Mesenteric fat pad (tissue), 1 donor: ENCODE results near the gene SLAMF9. TPM values are rescaled to one million over a fixed set of nuclear protein-coding genes. Genes with fewer than 3 reads are reported as not detected.
"Not testable (repeated sequence)": the region's sequence is repeated elsewhere in the genome, so short reads cannot be mapped to it uniquely, and the experiment has no call there.

Experiments used
- DNase-seq: peaks from one replicate; pipeline ENCODE4 v3.0.0-alpha.2; 2020; ENCODE audit warnings: low spot score
- total RNA-seq: library from RNA; stranded (reverse); fragmentation: NEBNext Ultra II Directional; extraction: Animal tissue kit (Norgen Biotek cat#: 25700); gene quantifications from one replicate; pipeline ENCODE4 v1.2.1, GENCODE V29; 2021
- donor health status: DM: yes; HTN: yes; CAD: no.

The SLAMF9 gene
- total RNA-seq, 1 donor from 2014 or later: not detected

DNA sequence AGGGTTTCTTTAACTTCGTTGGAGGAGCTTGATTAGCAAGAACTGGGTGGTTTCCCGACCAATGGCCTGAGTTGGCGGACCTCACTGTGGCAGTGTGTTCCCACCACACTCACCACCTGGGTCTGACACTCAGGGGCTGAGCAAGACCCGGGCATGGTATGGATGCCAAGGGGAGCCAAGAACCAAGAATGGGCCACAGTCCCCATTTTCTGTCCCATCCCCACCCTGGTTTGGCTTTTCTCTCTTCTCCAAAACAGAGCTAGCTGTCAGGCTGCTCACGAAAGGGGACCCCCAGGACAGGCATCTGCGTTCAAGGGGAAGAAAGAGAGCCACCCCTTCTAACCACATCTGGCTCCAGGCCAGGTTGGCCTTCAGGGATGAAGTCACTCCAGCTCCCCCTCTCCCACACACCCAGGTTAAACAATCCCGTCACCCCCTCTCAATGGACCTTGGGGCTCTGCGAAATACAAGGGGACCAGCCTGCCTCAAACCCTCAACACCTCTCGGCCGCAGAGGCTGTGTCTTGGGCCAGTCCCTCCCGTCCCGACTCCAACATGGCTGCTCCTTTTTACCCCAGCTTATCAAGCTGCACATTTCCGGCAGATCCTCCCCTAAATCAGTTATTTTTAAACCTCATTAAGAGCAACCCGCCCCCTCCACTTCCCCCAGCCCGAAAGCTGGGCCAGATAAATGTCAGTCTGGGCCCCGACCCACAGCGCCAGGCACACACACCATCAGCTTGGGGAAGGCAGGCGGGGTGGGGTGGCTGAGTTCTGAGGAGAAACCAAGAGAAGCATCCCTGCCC is 32.1 kb downstream of the SLAMF9 start:
- DNase-seq: no peak

DNA sequence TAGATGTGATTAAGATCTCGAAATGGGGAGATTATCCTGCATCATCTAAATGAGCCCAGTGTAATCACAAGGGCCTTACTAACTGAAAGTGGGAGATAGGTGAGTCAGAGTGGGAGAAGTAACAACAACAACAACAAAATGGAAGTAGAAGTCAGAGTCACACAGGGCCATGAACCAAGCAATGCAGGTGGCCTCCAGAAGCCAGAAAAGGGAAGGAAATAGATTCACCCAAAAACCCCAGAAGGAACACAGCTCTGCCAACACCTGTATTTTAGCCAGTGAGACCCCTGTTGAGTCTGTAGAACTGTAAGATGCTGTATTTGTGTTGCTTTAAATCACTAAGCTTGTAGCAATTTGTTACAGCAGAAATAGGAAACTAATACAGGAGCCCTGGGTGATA is 32.8 kb downstream of the SLAMF9 start:
- DNase-seq: no peak

DNA sequence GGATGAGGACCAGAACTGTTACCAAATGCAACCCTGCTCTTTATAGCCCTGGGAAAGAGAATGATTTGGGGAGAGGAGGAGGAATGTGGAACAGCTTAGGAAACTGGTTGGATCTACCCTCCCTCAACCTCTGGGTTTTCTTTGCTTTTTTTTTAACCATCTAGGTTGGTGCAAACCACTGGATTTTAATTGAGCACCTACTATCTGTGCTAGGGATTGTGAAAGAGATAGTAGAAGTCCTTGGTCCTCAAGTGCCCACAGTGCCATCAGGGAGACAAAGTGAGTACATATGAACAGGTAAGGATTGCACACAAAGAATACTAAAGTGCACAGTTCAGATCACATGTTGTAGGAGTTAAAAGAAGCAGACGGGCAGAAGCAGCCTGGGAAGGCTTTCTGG is 33.4 kb downstream of the SLAMF9 start:
- DNase-seq: no peak

GRCh38 chr1:159920202-159920601 is 33.8 kb downstream of the SLAMF9 start:
- no peak for DNase-seq

- DNase-seq: no peak
Measured at GRCh38 chr1:159919236-159919865, 34.7 kb downstream of the SLAMF9 start.

DNA sequence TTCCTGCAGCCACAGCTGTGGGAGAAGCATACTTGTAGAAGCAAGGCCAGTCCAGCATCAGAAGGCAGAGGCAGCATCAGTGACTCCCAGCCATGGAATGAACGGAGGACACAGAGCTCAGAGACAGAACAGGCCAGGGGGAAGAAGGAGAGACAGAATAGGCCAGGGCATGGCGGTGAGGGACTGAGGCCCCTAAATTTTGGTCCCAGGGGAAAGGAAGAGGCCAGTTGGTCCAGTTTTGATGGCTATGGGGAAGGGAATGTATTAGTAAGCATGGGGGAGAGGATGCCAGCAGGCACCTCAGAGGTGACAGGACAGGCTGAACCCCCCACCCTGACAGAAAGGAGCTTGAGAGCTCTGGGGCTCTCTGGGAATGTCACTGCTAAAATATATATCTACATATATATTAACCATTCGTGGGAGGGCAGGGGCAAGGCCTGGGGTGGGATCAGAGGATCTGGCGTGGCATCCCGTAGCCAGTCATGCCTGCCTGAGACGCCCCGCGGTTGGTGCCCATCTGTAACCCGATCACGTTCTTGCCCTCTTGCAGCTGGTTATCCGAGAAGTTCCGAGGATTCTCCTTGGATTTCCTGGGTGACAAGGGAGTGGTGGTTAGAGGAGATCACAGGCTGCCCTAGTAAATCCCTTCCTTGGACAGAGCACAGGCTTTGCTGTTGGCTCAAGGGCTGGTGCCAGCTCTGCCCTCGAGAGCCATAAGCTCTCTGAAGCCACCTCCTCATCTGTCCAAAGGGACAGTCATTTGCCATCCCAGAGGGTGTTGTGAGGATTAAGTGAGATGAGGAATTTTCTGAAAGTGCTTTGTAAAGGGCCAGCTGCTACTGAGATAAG is 35.5 kb downstream of the SLAMF9 start:
- no peak for DNase-seq

DNA sequence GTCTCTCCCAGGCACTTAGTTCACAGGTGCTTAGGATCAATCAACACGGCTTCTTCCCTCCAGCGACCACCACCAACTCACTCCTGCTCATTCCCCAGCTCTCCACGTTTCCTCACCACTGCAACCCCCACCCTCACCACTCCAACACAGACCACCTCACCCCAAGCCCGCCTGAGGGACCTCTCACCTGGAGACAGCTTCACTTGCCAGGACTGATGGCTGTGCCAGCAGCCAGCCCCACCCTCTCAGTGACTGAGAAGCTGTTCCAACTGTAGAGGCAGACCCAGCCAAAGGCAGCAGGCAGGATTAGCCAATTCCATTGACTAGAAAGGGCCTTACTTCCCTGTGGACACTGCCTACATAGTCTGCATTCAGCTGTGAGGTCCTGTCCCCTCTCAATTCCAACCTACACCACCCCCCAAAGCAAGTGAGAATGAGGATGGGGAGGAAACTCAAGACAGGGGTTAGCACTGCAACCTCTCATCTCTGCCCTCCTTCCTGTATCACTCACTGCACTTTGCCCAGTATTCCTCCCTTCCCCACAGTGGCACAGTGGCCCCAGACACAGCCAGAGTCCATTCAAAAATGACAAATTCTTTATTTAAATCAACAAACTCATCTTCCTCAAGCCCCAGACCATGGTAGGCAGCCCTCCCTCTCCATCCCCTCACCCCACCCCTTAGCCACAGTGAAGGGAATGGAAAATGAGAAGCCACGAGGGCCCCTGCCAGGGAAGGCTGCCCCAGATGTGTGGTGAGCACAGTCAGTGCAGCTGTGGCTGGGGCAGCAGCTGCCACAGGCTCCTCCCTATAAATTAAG is 36.3 kb downstream of the SLAMF9 start:
- DNase-seq: no peak

DNA sequence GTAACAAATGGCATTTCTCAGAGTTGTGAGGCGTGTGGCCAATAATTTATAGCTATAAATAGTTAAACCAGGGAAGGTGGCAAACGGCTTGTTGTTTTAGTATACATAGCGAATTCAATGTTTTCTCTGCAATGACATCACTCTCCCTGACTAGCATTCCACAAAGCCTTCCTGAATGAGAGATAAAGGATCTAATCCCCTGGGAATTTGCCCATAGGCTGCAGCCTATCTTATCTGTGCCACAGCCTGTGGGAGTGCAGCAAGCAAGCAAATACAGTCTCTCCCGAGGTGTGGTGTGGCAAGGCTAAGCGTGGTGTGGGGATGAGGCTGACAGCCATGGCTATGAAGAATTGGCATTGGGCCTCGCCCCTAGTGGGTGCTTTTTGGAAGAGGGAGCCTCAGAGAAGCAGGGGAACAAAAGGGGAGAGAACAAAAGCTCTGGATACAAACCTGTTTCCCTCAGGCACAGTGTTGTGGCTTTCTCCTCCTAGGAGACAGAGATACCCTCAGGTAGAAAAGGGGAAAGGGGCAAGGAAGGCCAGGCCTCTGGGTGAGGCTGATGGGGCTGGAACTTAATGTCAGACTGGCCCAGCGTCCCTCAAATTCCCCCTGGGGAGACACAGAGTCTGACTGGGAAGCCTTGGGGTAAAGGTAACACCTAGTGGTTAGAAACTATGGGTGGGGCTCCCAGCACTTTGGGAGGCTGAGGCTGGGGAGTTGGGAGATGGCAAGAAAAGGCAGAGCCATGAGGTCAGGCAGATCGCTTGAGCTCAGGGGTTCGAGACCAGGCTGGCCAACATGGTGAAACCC is 37.6 kb downstream of the SLAMF9 start:
- no peak for DNase-seq

GRCh38 chr1:159915571-159916241 is 38.3 kb downstream of the SLAMF9 start:
- no peak for DNase-seq

DNA sequence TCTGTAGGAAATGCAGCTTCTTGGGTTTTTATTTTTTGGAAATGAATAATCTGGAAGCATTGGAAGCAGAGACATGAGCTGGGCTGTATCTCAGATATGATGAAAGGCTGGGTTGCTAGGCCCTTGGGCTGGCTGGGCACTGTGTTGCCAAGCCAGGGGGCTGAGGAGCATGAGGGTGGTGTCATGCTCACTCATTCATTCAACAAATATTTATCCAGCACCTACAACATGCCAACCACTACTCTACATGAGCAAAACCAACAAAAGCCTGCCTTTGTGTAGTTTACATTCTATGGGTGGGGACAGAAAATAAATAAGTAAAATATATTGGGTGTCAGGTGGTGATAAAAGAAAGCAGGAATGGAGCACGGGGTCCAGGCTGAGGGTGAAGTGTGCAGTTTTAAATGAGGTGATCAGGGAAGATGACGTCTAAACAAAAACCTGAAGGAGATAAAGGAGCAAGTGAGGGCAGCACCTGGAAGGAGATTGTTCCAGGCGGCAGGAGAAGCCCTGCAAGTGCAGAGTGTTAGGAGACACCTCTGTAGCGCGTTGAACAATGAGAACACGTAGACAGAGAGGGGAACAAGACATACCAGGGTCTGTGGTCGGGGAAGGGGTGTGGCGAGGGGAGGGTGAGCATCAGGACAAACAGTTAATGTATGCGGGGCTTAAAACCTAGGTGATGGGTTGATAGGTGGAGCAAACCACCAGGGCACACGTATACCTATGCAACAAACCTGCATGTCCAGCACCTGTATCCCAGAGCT is 39.6 kb downstream of the SLAMF9 start:
- no peak for DNase-seq

- no peak for DNase-seq
Measured at GRCh38 chr1:159913451-159914192, 40.4 kb downstream of the SLAMF9 start.

- no peak for DNase-seq
Measured at GRCh38 chr1:159911326-159912070, 42.5 kb downstream of the SLAMF9 start.

DNA sequence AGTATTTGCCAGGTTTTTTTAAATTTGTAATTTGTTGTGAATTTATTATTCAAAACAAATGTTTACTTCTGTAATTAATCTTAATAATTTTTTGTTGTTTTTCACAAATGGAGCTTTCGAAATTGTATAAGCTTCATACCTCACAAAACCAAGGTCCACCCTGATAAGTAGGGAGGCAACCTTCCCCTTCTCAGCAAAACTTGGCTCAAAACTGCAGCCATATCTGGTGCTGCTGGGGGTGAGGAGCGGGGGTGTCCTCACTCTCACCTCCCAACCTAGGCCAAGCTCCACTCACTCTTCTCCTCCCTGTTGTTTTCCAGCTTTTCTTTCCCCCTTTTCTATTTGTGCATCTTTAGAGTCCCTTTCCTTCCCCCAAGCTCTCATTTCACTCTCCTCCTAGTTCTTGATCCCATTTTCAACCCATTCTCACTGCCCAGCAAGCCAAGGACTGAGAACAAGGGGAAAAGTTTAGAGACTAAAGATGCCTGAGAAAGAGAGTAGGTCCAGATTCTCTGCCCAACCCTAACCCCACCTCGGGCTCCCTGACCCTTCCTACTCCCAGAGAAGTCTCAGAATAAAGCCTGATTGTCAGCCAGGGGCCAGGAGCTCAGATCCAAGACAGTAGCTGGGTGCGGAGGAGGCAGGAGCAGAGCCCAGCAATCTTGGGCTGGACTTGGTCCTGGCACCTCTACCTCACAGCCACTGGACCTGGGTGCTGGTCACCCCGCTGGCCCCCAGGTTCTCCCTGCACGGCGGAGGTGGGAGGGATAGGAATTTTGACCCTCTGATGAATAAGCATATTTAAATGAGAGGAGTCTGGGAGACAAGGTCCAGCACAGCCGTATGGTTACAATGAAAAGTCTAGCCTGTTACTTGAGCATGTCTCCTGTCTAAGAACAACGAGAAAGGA is 45.8 kb downstream of the SLAMF9 start:
- no peak for DNase-seq

DNA sequence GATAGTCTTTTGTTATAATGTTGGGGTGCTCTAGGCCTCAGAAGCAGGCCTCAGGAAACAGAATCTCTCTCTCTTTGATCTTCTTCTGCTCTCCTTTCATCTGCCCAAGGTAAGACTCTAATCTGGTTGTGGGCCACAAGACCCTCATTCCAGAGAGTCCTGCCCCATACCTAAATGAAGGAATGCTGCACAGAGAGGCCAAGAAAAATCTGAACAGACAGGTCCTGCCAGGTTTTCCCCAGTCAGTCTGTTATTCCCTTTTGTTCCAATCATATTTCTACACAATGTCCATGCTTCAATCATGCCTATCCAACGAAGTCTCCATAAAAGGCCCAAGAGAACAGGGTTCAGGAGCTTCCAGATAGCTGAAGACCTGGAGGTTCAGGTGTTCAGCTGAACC is 47.1 kb downstream of the SLAMF9 start:
- DNase-seq: no peak

- not testable (repeated sequence) for DNase-seq
Measured at GRCh38 chr1:159904036-159904435, 50.0 kb downstream of the SLAMF9 start.

GRCh38 chr1:159902541-159902940 is 51.5 kb downstream of the SLAMF9 start:
- DNase-seq: no peak
